GM19240 (cell line): Measurements from ENCODE around the gene UVSSA.
"Not testable (repeated sequence)": the region's sequence is repeated elsewhere in the genome, so short reads cannot be mapped to it uniquely, and the experiment has no call there.

ENCODE experiments used
- DNase-seq: peaks from one replicate; pipeline ENCODE4 v3.0.0; 2011; ENCODE audit warnings: low spot score; ENCODE audit not compliant: insufficient read length

The UVSSA gene

GRCh38 chr4:1316537-1317168 is 30.4 kb upstream of the UVSSA start:
- DNase-seq: no peak

- DNase-seq: no peak
These were observed 29.6 kb upstream of the UVSSA start for GRCh38 chr4:1317177-1318045.

GRCh38 chr4:1318046-1318375 is 29.0 kb upstream of the UVSSA start:
- DNase-seq: no peak

GRCh38 chr4:1318488-1319213 is 28.4 kb upstream of the UVSSA start:
- no peak for DNase-seq

GRCh38 chr4:1321486-1321885 is 25.5 kb upstream of the UVSSA start:
- no peak for DNase-seq

GRCh38 chr4:1321946-1322650 is 24.9 kb upstream of the UVSSA start:
- DNase-seq: no peak

GRCh38 chr4:1323280-1323634 is 23.8 kb upstream of the UVSSA start:
- no peak for DNase-seq

- no peak for DNase-seq
These were observed 23.2 kb upstream of the UVSSA start for GRCh38 chr4:1323635-1324442.

- DNase-seq: not testable (repeated sequence)
These were observed 22.4 kb upstream of the UVSSA start for GRCh38 chr4:1324443-1325175.

- DNase-seq: no peak
These were observed 21.9 kb upstream of the UVSSA start for GRCh38 chr4:1325176-1325480.

GRCh38 chr4:1325681-1326635 is 21.1 kb upstream of the UVSSA start:
- DNase-seq: no peak

GRCh38 chr4:1326751-1327525 is 20.1 kb upstream of the UVSSA start:
- DNase-seq: no peak

- no peak for DNase-seq
These were observed 19.3 kb upstream of the UVSSA start for GRCh38 chr4:1327526-1328266.

- no peak for DNase-seq
These were observed 18.5 kb upstream of the UVSSA start for GRCh38 chr4:1328267-1329155.

GRCh38 chr4:1329408-1330371 is 17.3 kb upstream of the UVSSA start:
- DNase-seq: no peak
